Muscle layer of duodenum (tissue), 2 donors: ENCODE results near the gene MORN1.
"Not testable (repeated sequence)": the region's sequence is repeated elsewhere in the genome, so short reads cannot be mapped to it uniquely, and the experiment has no call there.

Experiments
- H3K27ac ChIP-seq: one replicate; pipeline ENCODE4 v1.7.0; 2013; ENCODE audit warnings: mild to moderate bottlenecking, low read length
- H3K27me3 ChIP-seq: one replicate; pipeline ENCODE4 v1.7.0; 2013; ENCODE audit warnings: low read depth, mild to moderate bottlenecking, control low read depth, low read length
- H3K36me3 ChIP-seq, 2 donors: one replicate each; pipeline ENCODE4 v1.7.0; 2013; ENCODE audit warnings: low read length in 2 of 2, control low read depth in 1 of 2, mild to moderate bottlenecking in 1 of 2; ENCODE audit not compliant: insufficient read depth in 2 of 2, control insufficient read depth in 1 of 2
- H3K4me1 ChIP-seq, 2 donors: one replicate each; pipeline ENCODE4 v1.7.0; 2013; ENCODE audit warnings: low read length in 2 of 2, mild to moderate bottlenecking in 2 of 2, control low read depth in 1 of 2, moderate library complexity in 1 of 2; ENCODE audit not compliant: insufficient read depth in 2 of 2, control insufficient read depth in 1 of 2
- H3K4me3 ChIP-seq, 2 donors: one replicate each; pipeline ENCODE4 v1.7.0; 2013; ENCODE audit warnings: low read length in 2 of 2, low read depth in 1 of 2, mild to moderate bottlenecking in 1 of 2
- H3K9me3 ChIP-seq, 2 donors: one replicate each; pipeline ENCODE4 v1.7.0; 2013; ENCODE audit warnings: low read length in 2 of 2, control low read depth in 1 of 2, mild to moderate bottlenecking in 1 of 2; ENCODE audit not compliant: control insufficient read depth in 1 of 2
- donor health status: healthy.

The MORN1 gene

GRCh38 chr1:2391041-2391930 lies at the start of gene MORN1, which contains the start of gene RER1:
Gene MORN1 (minus strand): TSS chr1:2391554. CDS start chr1:2391533, 21 bp downstream.
Gene RER1 (plus strand): TSS chr1:2391841. CDS start chr1:2395791, 3,950 bp downstream.
- Histone ChIP-seq H3K4me1 (peaks cover 10 to 38% of the 10 kb centered on the region in 2 donors), H3K27ac (peak within 1 kb of the TSS; percentile 75), H3K4me3 (peak within 1 kb of the TSS; percentile 90 to 94), H3K27me3 (no peaks in the 10 kb centered on the region), H3K36me3 (peaks cover 4 to 32% of the 10 kb centered on the region in 2 donors), H3K9me3 (no peaks in the 10 kb centered on the region)

GRCh38 chr1:2440346-2440745 lies 49.0 kb upstream of the MORN1 start:
- not testable (repeated sequence) for H3K9me3 ChIP-seq, H3K36me3 ChIP-seq, H3K4me1 ChIP-seq, H3K27ac ChIP-seq, H3K4me3 ChIP-seq
- peaks cover 18% of the 10 kb centered on the region for H3K27me3 ChIP-seq

GRCh38 chr1:2439369-2439768 lies 48.0 kb upstream of the MORN1 start:
- Histone ChIP-seq H3K36me3 (no peaks in the 10 kb centered on the region), H3K4me1 (peaks cover 0 to 4% of the 10 kb centered on the region in 2 donors), H3K27ac (no peak overlapping the region), H3K27me3 (peaks cover 13% of the 10 kb centered on the region), H3K9me3 (no peaks in the 10 kb centered on the region), H3K4me3 (no peak overlapping the region)

- peaks cover 0 to 4% of the 10 kb centered on the region in 2 donors for H3K4me1 ChIP-seq
- H3K9me3 ChIP-seq = no peaks in the 10 kb centered on the region
- no peak overlapping the region for H3K27ac ChIP-seq
- H3K27me3 ChIP-seq = peaks cover 13% of the 10 kb centered on the region
- no peaks in the 10 kb centered on the region for H3K36me3 ChIP-seq
- no peak overlapping the region for H3K4me3 ChIP-seq
Observed at GRCh38 chr1:2438641-2439040, 47.3 kb upstream of the MORN1 start.

- Histone ChIP-seq H3K27me3 (peaks cover 13% of the 10 kb centered on the region), H3K36me3 (no peaks in the 10 kb centered on the region), H3K9me3 (no peaks in the 10 kb centered on the region), H3K27ac (no peak overlapping the region), H3K4me1 (no peaks in the 10 kb centered on the region), H3K4me3 (no peak overlapping the region)
Observed at GRCh38 chr1:2438038-2438437, 46.7 kb upstream of the MORN1 start.

GRCh38 chr1:2437617-2438016 lies 46.3 kb upstream of the MORN1 start:
- H3K4me1 ChIP-seq = no peaks in the 10 kb centered on the region
- H3K4me3 ChIP-seq = no peak overlapping the region
- peaks cover 9% of the 10 kb centered on the region for H3K27me3 ChIP-seq
- no peak overlapping the region for H3K27ac ChIP-seq
- H3K9me3 ChIP-seq = no peaks in the 10 kb centered on the region
- H3K36me3 ChIP-seq = no peaks in the 10 kb centered on the region

GRCh38 chr1:2436876-2437275 lies 45.5 kb upstream of the MORN1 start:
- peaks cover 1% of the 10 kb centered on the region for H3K27me3 ChIP-seq
- no peak overlapping the region for H3K4me3 ChIP-seq
- no peak overlapping the region for H3K27ac ChIP-seq
- no peaks in the 10 kb centered on the region for H3K4me1 ChIP-seq
- no peaks in the 10 kb centered on the region for H3K9me3 ChIP-seq
- H3K36me3 ChIP-seq = no peaks in the 10 kb centered on the region

- Histone ChIP-seq H3K36me3 (no peaks in the 10 kb centered on the region), H3K27me3 (no peaks in the 10 kb centered on the region), H3K9me3 (no peaks in the 10 kb centered on the region), H3K4me3 (no peak overlapping the region), H3K4me1 (no peaks in the 10 kb centered on the region), H3K27ac (no peak overlapping the region)
Observed at GRCh38 chr1:2435746-2436355, 44.5 kb upstream of the MORN1 start.

GRCh38 chr1:2435091-2435490 lies 43.7 kb upstream of the MORN1 start:
- H3K36me3 ChIP-seq = no peaks in the 10 kb centered on the region
- no peak overlapping the region for H3K27ac ChIP-seq
- H3K9me3 ChIP-seq = peaks cover 0 to under 1% of the 10 kb centered on the region in 2 donors
- no peaks in the 10 kb centered on the region for H3K4me1 ChIP-seq
- no peak overlapping the region for H3K4me3 ChIP-seq
- H3K27me3 ChIP-seq = no peaks in the 10 kb centered on the region

- Histone ChIP-seq H3K4me1 (no peaks in the 10 kb centered on the region), H3K27me3 (no peaks in the 10 kb centered on the region), H3K9me3 (peaks cover 0 to 3% of the 10 kb centered on the region in 2 donors), H3K27ac (no peak overlapping the region), H3K4me3 (no peak overlapping the region), H3K36me3 (no peaks in the 10 kb centered on the region)
Observed at GRCh38 chr1:2433936-2434655, 42.7 kb upstream of the MORN1 start.

- Histone ChIP-seq H3K4me3 (no peak overlapping the region), H3K27ac (no peak overlapping the region), H3K4me1 (no peaks in the 10 kb centered on the region), H3K36me3 (no peaks in the 10 kb centered on the region), H3K27me3 (no peaks in the 10 kb centered on the region), H3K9me3 (peaks cover 0 to 3% of the 10 kb centered on the region in 2 donors)
Observed at GRCh38 chr1:2433196-2433595, 41.8 kb upstream of the MORN1 start.
